AG09309 (cell line): Measurements from ENCODE around the gene SH3BGR.
A peak's percentile ranks its signal among the peaks of the same experiment; 100 is the strongest.

Experiments
- DNase-seq: peaks from one replicate; pipeline ENCODE4 v3.0.0-alpha.2; 2010; ENCODE audit warnings: low read depth
- H3K4me3 ChIP-seq: 2 replicates; pipeline ENCODE4 v1.5.1; 2011; ENCODE audit warnings: mild to moderate bottlenecking, low read depth, low read length, moderate library complexity; ENCODE audit not compliant: control insufficient read depth
- TF ChIP-seq, protein P1 (sequence below): IDR thresholded peaks from 2 replicates; pipeline ENCODE4 v1.5.1; 2011; ENCODE audit warnings: mild to moderate bottlenecking, low read depth, low read length, inconsistent platforms; ENCODE audit not compliant: insufficient read depth, control insufficient read depth; ENCODE audit errors: missing control alignments

SH3BGR gene

GRCh38 chr21:39474611-39475010 is 22.8 kb downstream of the SH3BGR start:
- DNase-seq, result no peak
- TF ChIP-seq, protein P1, sequence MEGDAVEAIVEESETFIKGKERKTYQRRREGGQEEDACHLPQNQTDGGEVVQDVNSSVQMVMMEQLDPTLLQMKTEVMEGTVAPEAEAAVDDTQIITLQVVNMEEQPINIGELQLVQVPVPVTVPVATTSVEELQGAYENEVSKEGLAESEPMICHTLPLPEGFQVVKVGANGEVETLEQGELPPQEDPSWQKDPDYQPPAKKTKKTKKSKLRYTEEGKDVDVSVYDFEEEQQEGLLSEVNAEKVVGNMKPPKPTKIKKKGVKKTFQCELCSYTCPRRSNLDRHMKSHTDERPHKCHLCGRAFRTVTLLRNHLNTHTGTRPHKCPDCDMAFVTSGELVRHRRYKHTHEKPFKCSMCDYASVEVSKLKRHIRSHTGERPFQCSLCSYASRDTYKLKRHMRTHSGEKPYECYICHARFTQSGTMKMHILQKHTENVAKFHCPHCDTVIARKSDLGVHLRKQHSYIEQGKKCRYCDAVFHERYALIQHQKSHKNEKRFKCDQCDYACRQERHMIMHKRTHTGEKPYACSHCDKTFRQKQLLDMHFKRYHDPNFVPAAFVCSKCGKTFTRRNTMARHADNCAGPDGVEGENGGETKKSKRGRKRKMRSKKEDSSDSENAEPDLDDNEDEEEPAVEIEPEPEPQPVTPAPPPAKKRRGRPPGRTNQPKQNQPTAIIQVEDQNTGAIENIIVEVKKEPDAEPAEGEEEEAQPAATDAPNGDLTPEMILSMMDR, result no peak
- no peak overlapping the region for H3K4me3 ChIP-seq

- no peak for DNase-seq
- TF ChIP-seq, protein P1, result no peak
Measured at GRCh38 chr21:39479164-39479813, 27.5 kb downstream of the SH3BGR start.

DNA sequence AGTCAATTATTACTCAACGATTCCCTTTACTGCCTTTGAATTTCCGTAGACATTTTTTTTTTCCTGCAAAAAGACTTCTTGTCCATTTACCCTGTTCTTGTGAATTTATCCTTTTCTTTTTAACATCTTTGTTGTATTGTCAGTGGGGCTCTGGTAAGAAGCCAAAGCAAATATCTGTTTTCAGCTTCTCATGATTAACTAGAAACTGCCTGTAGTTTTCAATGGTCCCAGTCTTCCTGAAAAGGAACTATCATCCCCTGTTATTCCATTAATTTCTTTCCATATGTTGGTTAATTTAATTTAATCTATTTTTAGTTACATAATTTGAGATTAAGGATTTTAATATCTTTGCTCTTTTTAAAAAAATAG is 28.0 kb downstream of the SH3BGR start:
- no peak for DNase-seq
- TF ChIP-seq, protein P1, result no peak
- H3K4me3 ChIP-seq, result no peak overlapping the region

More at GRCh38 chr21:39479164-39479813, 27.5 kb downstream of the SH3BGR start:
- H3K4me3 ChIP-seq, result no peak overlapping the region

DNA sequence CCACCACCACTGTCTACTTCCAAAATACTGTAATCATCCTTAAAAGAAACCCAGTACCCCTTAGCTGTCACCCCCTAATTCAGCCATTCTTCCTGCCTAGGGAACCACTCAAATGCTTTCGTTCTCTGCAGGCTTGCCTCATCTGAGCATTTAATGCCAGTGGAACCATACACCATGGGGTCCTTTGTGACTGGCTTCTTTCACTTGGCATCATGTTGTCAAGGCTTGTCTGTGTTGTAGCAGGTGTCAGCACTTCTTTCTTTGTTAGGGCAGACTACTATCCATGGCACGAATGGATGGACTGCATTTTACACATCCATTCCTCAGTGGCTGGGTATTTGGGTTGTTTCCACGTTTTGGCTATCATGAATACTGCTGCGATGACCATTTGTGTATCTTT is 28.5 kb downstream of the SH3BGR start:
- no peak for DNase-seq
- TF ChIP-seq, protein P1, result no peak
- H3K4me3 ChIP-seq, result no peak overlapping the region

- TF ChIP-seq, protein P1, result no peak
- no peak overlapping the region for H3K4me3 ChIP-seq
- DNase-seq, result no peak
Measured at GRCh38 chr21:39481886-39482285, 30.1 kb downstream of the SH3BGR start.

GRCh38 chr21:39483917-39484316 is 32.1 kb downstream of the SH3BGR start:
- peak; percentile 32 for DNase-seq
- TF ChIP-seq, protein P1, result no peak
- no peak overlapping the region for H3K4me3 ChIP-seq
